Loucy (cell line): ENCODE measurements around the gene PTGDR.

Experiments
- H2AFZ ChIP-seq: fragments of 200-600 bp; sonication (generic); 2 replicates; pipeline ENCODE4 v1.6.0; 2016; ENCODE audit warnings: antibody characterized with exemption, mild to moderate bottlenecking, low read length, moderate library complexity
- H3F3A ChIP-seq: fragments of 200-600 bp; 2 replicates; pipeline ENCODE4 v1.6.0; 2016; ENCODE audit warnings: antibody characterized with exemption, low read depth, mild to moderate bottlenecking
- H3K27me3 ChIP-seq: fragments of 200-600 bp; sonication (generic); 2 replicates; pipeline ENCODE4 v1.6.1; 2014; ENCODE audit warnings: low read length, mild to moderate bottlenecking; ENCODE audit not compliant: insufficient read depth, poor library complexity, severe bottlenecking
- H3K36me3 ChIP-seq: fragments of 200-600 bp; sonication (generic); 2 replicates; pipeline ENCODE4 v1.6.1; 2016; ENCODE audit warnings: low read length; ENCODE audit not compliant: insufficient read depth
- H3K4me1 ChIP-seq: fragments of 200-600 bp; sonication (generic); 2 replicates; pipeline ENCODE4 v1.5.1; 2014; ENCODE audit warnings: low read length, mild to moderate bottlenecking; ENCODE audit not compliant: insufficient read depth, poor library complexity, severe bottlenecking
- H3K4me2 ChIP-seq: fragments of 200-600 bp; sonication (generic); 2 replicates; pipeline ENCODE4 v1.6.0; 2014; ENCODE audit warnings: antibody characterized with exemption, low read length, low read depth, mild to moderate bottlenecking; ENCODE audit not compliant: poor library complexity, severe bottlenecking
- H3K4me3 ChIP-seq: fragments of 200-600 bp; sonication (generic); 2 replicates; pipeline ENCODE4 v1.5.1; 2014; ENCODE audit warnings: low read length, mild to moderate bottlenecking, mixed read lengths; ENCODE audit not compliant: poor library complexity, severe bottlenecking
- H3K79me2 ChIP-seq: fragments of 200-600 bp; sonication (generic); 2 replicates; pipeline ENCODE4 v1.6.1; 2014; ENCODE audit warnings: low read length; ENCODE audit not compliant: insufficient read depth
- H3K9ac ChIP-seq: fragments of 200-600 bp; sonication (generic); 2 replicates; pipeline ENCODE4 v1.6.0; 2014; ENCODE audit warnings: mild to moderate bottlenecking, low read depth, low read length, moderate library complexity; ENCODE audit not compliant: poor library complexity, severe bottlenecking
- H3K9me2 ChIP-seq: fragments of 200-600 bp; sonication (generic); replicated peaks from 2 replicates; pipeline ENCODE4 v1.6.1; 2016; ENCODE audit warnings: low read depth, low read length, mixed read lengths
- H3K9me3 ChIP-seq: fragments of 200-600 bp; sonication (generic); 2 replicates; pipeline ENCODE4 v1.6.1; 2014; ENCODE audit warnings: mild to moderate bottlenecking, antibody characterized with exemption, low read length, low read depth; ENCODE audit not compliant: insufficient read depth
- H4K20me1 ChIP-seq: fragments of 200-600 bp; sonication (generic); 2 replicates; pipeline ENCODE4 v1.6.0; 2014; ENCODE audit warnings: antibody characterized with exemption, low read length, mild to moderate bottlenecking; ENCODE audit not compliant: insufficient read depth, poor library complexity, severe bottlenecking
- CTCF ChIP-seq: fragments of 200-600 bp; sonication (generic); conservative IDR thresholded peaks from 2 replicates; pipeline ENCODE4 v1.5.1; 2014; ENCODE audit warnings: mild to moderate bottlenecking, antibody characterized with exemption, low read length
- EZH2phosphoT487 ChIP-seq: fragments of 200-600 bp; IDR thresholded peaks from 2 replicates; pipeline ENCODE4 v1.6.1; 2018; ENCODE audit warnings: antibody characterized with exemption, mild to moderate bottlenecking, moderate library complexity, borderline replicate concordance

Gene PTGDR

GRCh38 chr14:52310541-52310940, 43.0 kb downstream of the PTGDR start:
- H3K79me2 ChIP-seq, result no peaks in the 10 kb centered on the region
- peak overlapping the region; percentile 6 for H3K9ac ChIP-seq
- H3K4me2 ChIP-seq, result peak overlapping the region; percentile 41
- H4K20me1 ChIP-seq, result no peaks in the 10 kb centered on the region
- 0 out of 2 replicates have a peak, but pooled peaks cover 7% of the 10 kb centered on the region for H3F3A ChIP-seq
- no peak overlapping the region for H2AFZ ChIP-seq
- H3K27me3 ChIP-seq, result no peaks in the 10 kb centered on the region
- H3K9me2 ChIP-seq, result no peaks in the 10 kb centered on the region
- TF ChIP-seq EZH2phosphoT487, result no peak
- TF ChIP-seq CTCF, result no peak
- H3K9me3 ChIP-seq, result no peaks in the 10 kb centered on the region
- H3K4me3 ChIP-seq, result peak overlapping the region; percentile 5
- H3K36me3 ChIP-seq, result no peaks in the 10 kb centered on the region
- peaks cover 48% of the 10 kb centered on the region for H3K4me1 ChIP-seq

- H3K36me3 ChIP-seq, result no peaks in the 10 kb centered on the region
- 0 out of 2 replicates have a peak, but pooled peaks cover 9% of the 10 kb centered on the region for H3F3A ChIP-seq
- peak overlapping the region; percentile 89 for H3K4me2 ChIP-seq
- H3K4me3 ChIP-seq, result peak overlapping the region; percentile 81
- H3K9me2 ChIP-seq, result no peaks in the 10 kb centered on the region
- no peaks in the 10 kb centered on the region for H3K27me3 ChIP-seq
- H3K4me1 ChIP-seq, result peaks cover 71% of the 10 kb centered on the region
- TF ChIP-seq CTCF (no peak), EZH2phosphoT487 (no peak)
- no peak overlapping the region for H2AFZ ChIP-seq
- H3K9me3 ChIP-seq, result no peaks in the 10 kb centered on the region
- no peaks in the 10 kb centered on the region for H4K20me1 ChIP-seq
- no peaks in the 10 kb centered on the region for H3K79me2 ChIP-seq
- H3K9ac ChIP-seq, result no peak overlapping the region
These were observed 45.4 kb downstream of the PTGDR start for GRCh38 chr14:52312931-52313355.

GRCh38 chr14:52313462-52313861, 46.0 kb downstream of the PTGDR start:
- Histone ChIP-seq H3K4me3 (peak overlapping the region; percentile 81), H3K27me3 (no peaks in the 10 kb centered on the region), H3K9me3 (no peaks in the 10 kb centered on the region), H4K20me1 (no peaks in the 10 kb centered on the region), H3K4me1 (peaks cover 74% of the 10 kb centered on the region), H3K9me2 (no peaks in the 10 kb centered on the region), H3K9ac (peak overlapping the region; percentile 67), H2AFZ (0 out of 2 replicates have a peak overlapping the region, but pooled peaks have one; percentile 91), H3K4me2 (peak overlapping the region; percentile 89), H3K36me3 (no peaks in the 10 kb centered on the region), H3K79me2 (no peaks in the 10 kb centered on the region), H3F3A (0 out of 2 replicates have a peak, but pooled peaks cover 10% of the 10 kb centered on the region)
- TF ChIP-seq CTCF, result no peak
- no peak for TF ChIP-seq EZH2phosphoT487
